NCI-H510A treated with DMSO at 0.1 percent for 48 hours (cell line): Measurements from ENCODE around the gene CNP.

Source experiments
- DNase-seq: peaks from one replicate; lab custom pipeline; 2025; lab: John Stamatoyannopoulos, UW

The CNP gene

DNA sequence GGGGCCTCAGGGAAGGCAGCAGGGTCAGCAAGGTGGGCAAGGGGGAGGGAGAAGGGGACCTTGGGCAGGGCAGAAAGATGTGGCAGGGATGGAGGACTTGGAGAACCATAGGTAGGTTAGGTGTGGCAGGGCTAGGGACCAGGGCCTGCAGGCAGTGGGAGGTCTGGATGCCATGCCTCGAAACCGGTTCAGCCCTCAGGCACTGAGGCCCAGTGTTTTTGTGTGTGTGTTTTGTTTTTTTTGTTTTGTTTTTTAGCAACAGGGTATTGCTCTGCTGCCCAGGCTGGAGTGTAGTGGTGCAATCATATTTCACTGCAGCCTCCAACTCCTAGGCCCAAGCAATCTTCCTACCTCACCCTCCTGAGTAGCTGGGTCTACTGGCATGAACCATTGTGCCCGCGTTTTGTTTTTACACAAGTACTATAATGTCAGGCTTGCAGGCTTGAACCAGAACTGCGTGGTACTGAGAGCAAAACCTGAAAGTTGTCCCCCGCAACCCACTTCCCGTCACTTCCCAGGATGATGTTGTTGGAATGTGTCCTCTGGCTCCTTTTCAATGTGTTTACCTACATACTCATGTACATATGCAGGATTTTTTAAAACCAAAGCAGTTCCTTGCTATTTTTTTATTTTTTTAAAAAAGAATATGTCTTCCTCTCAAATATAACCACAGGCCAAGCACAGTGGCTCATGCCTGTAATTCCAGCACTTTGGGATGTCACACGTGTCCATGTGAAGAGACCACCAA is 23.8 kb upstream of the CNP start:
- no peak for DNase-seq

GRCh38 chr17:41943492-41943891 is 23.1 kb upstream of the CNP start:
- no peak for DNase-seq

- no peak for DNase-seq
Observed at GRCh38 chr17:41944943-41945342, 21.7 kb upstream of the CNP start.

DNA sequence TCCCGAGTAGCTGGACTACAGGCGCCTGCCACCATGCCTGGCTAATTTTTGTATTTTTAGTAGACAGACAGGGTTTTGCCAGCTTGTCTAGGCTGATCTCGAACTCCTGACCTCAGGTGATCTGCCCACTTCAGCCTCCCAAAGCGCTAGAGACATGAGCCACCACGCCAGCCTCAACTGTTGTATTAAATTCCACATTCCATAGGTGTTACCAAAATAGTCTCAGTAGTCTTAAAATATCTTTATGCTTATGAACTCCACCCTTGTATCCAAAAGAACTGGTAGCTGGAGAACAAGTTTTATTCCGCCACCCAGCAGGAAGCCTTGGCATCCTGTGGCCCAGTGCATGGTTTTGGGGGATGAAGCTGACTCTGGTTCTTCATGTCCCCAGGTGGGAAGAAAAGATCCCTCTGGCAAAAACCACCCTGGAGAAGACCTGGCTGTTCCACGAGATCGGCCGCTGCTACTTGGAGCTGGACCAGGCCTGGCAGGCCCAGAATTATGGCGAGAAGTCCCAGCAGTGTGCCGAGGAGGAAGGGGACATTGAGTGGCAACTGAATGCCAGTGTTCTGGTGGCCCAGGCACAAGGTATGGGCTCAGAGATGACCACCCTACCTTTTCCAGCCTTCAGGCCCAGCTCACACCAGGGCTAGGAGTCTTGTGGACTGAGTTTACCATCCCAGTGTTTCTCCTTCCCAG is 17.7 kb upstream of the CNP start:
- DNase-seq, result no peak

DNA sequence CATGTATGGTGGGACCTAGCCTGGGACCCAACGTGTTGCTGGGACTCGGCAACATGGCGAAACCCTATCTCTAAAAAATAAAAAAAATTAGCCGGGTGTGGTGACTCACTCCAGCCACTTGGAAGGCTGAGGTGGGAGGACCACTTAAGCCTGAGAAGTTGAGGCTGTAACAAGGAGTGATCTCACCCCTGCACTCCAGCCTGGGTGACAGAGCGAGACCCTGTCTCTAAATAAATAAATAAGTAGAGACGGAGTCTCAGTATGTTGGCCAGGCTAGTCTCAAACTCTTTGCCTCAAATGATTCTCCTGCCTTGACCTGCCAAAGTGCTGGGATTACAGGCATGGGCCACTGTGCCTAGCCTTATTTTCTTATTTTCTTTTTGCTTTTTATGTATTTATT is 10.1 kb upstream of the CNP start:
- DNase-seq, result no peak

DNA sequence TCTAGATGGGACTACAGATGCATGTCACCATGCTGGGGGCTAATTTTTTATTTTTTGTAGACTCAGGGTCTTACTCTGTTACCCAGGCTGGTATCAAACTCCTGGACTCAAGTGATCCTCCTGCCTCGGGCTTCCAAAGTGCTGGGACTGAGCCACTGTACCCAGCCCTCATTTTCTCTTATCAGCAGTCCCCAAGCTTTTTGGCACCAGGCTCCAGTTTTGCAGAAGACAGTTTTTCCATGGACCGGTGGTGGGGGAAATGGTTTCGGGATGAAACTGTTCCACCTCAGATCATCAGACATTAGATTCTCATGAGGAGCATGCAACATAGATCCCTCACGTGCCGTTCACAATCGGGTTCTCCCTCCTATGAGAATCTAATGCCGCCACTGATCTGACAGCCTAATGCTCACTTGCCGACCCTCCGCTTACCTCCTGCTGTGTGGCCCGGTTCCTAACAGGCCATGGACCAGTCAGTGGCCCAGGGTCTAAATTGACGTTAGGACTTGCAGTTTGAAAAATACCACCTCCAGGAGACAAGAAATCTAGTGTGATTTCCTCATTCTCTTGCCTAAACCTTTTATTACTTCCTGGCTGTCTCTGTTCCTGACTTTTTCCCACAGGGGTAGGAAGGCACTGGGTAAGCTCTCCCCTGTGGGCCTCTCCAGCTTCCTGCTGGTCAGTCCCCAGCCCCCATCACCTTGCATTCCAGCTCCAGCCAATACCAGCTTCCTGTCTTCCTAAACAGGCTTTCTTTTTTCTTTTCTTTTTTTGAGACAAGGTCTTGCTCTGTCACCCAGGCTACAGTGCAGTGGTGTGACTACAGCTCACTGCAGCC is 9.3 kb upstream of the CNP start:
- DNase-seq, result no peak

DNA sequence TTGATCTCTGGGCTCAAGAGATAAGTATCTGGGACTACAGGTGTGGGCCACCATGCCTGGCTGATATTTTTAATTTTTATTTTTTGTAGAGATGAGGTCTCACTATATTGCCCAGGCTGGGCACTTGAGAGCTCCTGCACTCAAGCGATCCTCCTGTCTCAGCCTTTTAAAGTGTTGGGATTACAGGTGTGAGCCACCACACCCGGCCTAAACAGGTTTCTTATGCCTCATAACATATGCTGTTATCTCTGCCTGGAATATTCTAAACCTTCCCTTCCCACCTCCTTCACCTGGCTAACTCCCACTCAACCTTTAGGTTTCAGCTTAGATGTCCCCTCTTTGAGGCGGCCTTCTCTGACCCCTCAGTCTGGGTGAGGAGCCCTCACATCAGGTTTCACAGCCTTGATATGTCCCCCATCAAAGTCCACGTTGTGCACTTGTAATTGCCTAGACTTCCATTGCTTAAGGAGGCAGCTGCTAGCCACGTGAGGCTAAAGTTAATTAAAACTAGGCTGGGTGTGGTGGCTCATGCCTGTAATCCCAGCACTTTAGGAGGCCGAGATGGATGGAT is 8.6 kb upstream of the CNP start:
- DNase-seq, result no peak

DNA sequence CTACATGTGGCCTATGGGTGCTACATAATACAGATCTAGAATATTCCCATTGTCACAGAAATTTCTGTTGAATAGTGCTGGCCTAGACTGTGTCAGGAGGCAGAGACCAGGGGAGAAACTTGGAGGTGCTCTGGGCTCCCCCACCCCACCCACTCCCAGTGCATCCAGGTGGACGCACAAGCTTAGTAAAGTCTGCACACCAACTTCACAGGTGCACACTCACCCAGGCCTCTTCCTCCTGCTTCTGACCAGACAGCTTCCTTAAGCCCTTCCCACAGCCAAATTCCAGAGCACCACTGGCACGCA is 7.6 kb upstream of the CNP start:
- DNase-seq, result no peak

DNA sequence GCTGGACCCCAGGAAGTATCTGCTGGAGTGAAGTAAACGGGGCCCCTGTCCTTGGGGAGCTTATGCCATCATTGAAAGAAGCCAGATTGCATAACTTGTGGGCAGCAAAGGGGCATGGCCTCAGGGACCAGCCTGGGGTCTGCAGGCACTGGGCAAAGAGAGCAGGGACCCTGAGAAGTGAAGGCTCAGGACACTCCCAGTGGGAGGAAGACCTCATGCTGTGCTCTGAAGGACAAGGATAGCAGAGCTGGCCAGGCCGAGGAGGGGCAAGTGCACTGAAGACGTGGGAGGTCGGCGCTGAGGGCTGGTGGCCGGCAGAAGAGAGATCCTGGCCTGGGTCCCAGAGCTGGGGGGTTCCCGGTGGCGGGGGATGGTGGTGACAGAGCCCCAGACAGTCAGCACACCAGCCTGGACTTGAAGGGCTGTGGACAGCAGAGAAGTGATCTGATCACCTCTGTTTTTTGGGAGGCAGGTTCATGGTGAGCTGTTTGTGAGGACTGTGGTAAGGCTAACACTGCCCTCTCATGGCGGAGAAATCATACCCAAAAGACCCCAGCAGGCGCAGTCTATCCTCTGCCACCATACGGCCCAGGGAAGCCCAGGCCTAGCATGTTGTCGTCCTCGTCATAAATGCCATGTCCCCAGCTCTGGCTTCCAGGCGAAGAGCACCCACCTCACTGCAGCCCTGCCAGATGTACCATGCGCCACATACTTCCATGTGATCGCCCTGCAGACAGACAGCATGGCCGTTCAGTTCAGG is 7.1 kb upstream of the CNP start:
- DNase-seq, result no peak

GRCh38 chr17:41962111-41962510 is 4.5 kb upstream of the CNP start:
- DNase-seq, result no peak

GRCh38 chr17:41962768-41963434 is 3.7 kb upstream of the CNP start:
- peak; percentile 56 for DNase-seq

DNA sequence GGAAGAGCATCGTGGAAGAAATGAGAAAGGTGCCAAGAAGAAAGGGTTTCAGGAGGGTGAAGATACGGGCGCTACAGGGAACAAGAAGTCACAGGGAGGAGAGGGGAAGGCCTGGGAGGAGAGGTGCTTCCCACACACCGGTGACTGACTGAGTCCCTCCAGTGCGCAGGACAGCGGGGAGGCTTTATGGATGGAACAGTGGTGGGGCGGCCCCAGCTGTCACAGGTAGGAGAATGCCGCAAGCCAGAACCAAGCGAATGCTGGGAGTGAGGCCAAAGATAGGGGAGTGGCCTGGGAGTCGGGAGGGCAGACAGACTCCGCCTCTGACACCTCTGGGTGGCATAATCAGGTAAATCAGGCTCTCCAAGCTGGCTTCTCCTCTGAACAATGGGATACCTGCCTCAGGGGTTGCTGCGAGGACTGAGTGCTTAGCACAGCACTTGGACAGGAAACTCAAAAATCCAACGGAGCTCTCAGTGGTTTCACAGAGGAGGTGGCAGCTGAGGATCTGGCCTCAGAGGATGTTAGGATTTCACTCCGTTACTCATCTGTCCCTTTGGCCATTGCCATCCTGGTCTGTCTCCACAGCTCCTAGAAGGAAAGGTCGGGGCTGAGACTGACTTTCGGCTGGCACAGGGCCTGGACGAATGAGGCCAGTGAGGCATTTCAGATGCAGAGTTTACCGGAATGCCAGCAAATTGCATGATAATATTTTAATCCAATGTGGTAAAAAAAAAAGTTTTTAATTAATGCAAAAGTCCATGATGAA is 717 bp upstream of the CNP start:
- DNase-seq, result peak; percentile 98

DNA sequence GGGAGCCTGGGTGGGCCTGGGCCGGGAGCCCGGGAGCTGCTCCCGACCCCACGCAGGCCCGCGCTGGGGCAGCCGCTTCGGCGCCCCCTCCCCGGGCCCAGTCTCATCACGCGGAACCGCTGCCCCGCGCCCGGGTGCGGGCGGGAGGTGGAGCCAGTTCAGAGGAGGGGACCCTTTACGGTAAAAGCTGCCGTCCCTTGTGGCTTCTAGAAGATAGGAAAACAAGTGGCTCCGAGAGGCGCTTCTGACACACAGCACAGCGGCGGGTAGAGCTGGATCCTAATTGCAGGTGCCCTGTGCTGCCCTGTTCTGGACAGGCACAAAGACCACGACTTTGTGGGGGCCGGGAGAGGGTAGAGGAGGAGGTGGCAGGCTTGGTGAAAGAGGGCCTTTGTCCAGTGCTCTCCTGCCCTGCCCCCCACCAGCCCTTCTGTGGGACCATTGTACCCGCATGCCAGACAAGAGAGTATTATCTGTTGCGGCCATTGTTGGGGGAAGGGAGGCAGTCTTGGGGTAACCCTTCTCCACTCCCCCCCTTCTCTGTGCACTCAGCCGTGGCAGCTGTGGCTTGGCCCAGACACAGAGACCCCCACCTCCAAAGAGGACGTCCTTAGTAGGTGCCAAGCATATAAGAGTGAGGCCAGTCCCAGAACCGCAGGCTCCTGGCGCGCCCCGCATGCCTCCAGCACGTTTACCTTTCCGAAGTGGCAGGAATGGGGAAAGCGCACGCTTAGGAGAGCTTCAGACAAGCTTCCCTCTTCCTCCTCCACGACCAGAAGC is 736 bp downstream of the CNP start:
- DNase-seq, result peak; percentile 16

DNA sequence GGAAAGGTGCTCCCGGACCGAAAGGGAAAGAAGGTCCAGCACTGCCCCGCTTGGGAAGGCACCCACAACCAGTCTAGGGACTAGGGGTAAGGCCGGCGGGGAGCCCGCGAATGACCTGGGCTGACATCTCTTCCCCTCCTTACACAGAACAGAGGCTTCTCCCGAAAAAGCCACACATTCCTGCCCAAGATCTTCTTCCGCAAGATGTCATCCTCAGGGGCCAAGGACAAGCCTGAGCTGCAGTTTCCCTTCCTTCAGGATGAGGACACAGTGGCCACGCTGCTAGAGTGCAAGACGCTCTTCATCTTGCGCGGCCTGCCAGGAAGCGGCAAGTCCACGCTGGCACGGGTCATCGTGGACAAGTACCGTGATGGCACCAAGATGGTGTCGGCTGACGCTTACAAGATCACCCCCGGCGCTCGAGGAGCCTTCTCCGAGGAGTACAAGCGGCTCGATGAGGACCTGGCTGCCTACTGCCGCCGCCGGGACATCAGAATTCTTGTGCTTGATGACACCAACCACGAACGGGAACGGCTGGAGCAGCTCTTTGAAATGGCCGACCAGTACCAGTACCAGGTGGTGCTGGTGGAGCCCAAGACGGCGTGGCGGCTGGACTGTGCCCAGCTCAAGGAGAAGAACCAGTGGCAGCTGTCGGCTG is 1.5 kb downstream of the CNP start:
- no peak for DNase-seq

DNA sequence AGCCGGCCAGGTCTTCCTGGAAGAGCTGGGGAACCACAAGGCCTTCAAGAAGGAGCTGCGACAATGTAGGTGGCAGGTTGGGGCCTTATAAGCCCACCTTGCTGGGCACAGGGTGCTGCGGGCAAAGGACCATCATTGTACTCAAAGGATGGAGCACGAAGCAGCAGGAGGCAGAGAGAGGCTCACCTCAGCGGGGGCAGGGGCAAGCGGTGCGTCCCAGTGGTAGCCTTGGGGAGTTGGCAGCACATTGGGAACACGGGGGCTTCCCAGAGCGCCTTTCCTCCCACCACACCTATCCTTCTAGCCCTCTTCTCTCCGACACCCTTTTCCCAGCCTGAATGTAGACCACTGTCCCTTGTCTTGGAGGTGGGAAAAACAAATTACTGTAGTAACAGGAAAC is 2.1 kb downstream of the CNP start:
- DNase-seq, result no peak

- no peak for DNase-seq
Observed at GRCh38 chr17:41970901-41971331, 4.3 kb downstream of the CNP start.

DNA sequence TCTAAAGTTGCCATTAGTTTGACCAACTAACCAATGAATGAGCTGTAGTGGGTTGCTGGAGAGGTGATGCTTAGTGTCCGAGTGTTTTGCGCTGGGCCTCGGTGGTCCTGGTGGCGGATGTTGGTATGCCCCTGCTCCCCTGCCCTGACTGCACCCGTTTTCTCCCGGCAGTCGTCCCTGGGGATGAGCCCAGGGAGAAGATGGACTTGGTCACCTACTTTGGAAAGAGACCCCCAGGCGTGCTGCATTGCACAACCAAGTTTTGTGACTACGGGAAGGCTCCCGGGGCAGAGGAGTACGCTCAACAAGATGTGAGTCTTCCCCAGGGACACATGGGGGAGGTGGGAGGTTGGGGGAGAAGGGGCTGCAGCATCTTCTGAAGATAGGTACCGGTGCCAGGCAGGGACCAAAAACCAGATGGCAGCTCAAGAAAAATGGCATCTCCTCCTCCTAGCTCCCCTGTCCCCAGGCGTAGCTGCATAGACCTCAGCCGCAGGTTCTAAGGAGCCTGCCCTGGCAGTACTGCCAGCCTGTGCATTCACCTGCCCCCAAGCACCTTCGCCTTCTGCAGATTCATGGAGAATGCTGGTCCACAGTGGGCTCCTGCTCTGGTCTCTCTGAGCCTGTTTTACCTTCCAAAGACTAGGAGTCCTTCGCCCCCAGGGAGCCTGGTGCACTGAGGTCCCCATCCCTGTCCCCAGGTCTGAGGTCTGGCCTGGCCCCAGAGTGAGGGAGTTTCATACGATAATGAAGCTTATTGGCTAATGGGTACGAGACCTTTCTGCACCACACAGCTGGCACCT is 5.3 kb downstream of the CNP start:
- no peak for DNase-seq
